Right lobe of liver (tissue), 4 donors: ENCODE data around the gene ERICH6.

Source experiments
- POLR2A ChIP-seq: fragments of 450-650 bp; IDR thresholded peaks from one replicate; pipeline ENCODE4 v1.6.1; 2017; ENCODE audit warnings: antibody characterized with exemption, mild to moderate bottlenecking
- TF ChIP-seq, protein P1 (sequence below), 4 donors: fragments of 200-600 bp in 3 of 4; fragments of 450-650 bp in 1 of 4; IDR thresholded peaks; one replicate each; pipeline versions ENCODE4 v1.5.1 to v1.8.0; 2016 to 2022; ENCODE audit warnings: antibody characterized with exemption in 4 of 4, mild to moderate bottlenecking in 2 of 4
- donor health status: DM: no; HTN: no; CAD: no.
- donor health status: DM: no; HTN: no; CAD: no.
- donor health status: DM: no; HTN: yes; CAD: no.

DNA sequence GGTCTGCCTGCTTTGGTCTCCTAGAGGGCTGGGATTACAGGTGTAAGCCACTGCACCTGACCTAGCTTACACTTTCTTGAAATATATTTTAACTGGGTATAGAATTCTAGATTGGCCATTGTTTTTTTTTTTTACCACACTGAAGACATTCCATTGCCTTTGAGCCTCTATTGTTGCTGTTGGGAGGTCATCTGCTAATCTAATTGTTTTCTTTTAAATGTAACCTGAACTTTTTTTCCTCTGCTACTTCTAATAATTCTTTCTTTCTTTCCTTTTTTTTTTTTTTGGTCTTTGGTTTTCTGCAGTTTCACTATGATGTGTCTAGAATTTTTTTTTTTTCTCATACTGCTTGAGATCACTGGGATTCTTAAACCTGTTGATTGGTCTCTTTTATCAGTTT lies 28.1 kb downstream of the ERICH6 start:
- TF ChIP-seq, protein P1, sequence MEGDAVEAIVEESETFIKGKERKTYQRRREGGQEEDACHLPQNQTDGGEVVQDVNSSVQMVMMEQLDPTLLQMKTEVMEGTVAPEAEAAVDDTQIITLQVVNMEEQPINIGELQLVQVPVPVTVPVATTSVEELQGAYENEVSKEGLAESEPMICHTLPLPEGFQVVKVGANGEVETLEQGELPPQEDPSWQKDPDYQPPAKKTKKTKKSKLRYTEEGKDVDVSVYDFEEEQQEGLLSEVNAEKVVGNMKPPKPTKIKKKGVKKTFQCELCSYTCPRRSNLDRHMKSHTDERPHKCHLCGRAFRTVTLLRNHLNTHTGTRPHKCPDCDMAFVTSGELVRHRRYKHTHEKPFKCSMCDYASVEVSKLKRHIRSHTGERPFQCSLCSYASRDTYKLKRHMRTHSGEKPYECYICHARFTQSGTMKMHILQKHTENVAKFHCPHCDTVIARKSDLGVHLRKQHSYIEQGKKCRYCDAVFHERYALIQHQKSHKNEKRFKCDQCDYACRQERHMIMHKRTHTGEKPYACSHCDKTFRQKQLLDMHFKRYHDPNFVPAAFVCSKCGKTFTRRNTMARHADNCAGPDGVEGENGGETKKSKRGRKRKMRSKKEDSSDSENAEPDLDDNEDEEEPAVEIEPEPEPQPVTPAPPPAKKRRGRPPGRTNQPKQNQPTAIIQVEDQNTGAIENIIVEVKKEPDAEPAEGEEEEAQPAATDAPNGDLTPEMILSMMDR (IDR thresholded peaks at IDR 0.05), result no peak
- TF ChIP-seq POLR2A, result no peak
